ENCODE data around the gene AOX1.

- TF ChIP-seq CTCF (IDR thresholded peaks at IDR 0.05) = no peak
- no peak for TF ChIP-seq POLR2A (IDR thresholded peaks at IDR 0.05)
- no peak for TF ChIP-seq POLR2AphosphoS5 (IDR thresholded peaks at IDR 0.05)
Measured at GRCh38 chr2:200653021-200653420, 67.2 kb downstream of the AOX1 start.

Measured in prostate gland (tissue), 2 donors.